HEK293T (cell line): ENCODE measurements around the gene ASPSCR1.

Source experiments
- ARNT ChIP-seq: fragments of 450-650 bp; IDR thresholded peaks from 2 replicates; pipeline ENCODE4 v1.6.1; 2017; ENCODE audit warnings: mild to moderate bottlenecking
- BHLHE40 ChIP-seq: fragments of 450-650 bp; IDR thresholded peaks from 2 replicates; pipeline ENCODE4 v1.6.1; 2016; ENCODE audit warnings: mild to moderate bottlenecking, moderate library complexity, borderline replicate concordance
- ELF4 ChIP-seq: fragments of 450-650 bp; IDR thresholded peaks from 2 replicates; pipeline ENCODE4 v1.6.1; 2017; ENCODE audit warnings: antibody characterized with exemption
- FOXA1 ChIP-seq: fragments of 450-650 bp; IDR thresholded peaks from 2 replicates; pipeline ENCODE4 v1.6.1; 2016; ENCODE audit warnings: mild to moderate bottlenecking
- FOXK2 ChIP-seq: fragments of 450-650 bp; IDR thresholded peaks from 2 replicates; pipeline ENCODE4 v1.6.1; 2016; ENCODE audit warnings: mild to moderate bottlenecking
- FOXM1 ChIP-seq: fragments of 450-650 bp; IDR thresholded peaks from 2 replicates; pipeline ENCODE4 v1.6.1; 2017; ENCODE audit warnings: mild to moderate bottlenecking, borderline replicate concordance
- HDGF ChIP-seq: fragments of 450-650 bp; IDR thresholded peaks from 2 replicates; pipeline ENCODE4 v1.6.1; 2017; ENCODE audit warnings: antibody characterized with exemption, borderline replicate concordance
- LEF1 ChIP-seq: fragments of 450-650 bp; IDR thresholded peaks from 2 replicates; pipeline ENCODE4 v1.6.1; 2017; ENCODE audit warnings: mild to moderate bottlenecking, borderline replicate concordance
- NFRKB ChIP-seq: fragments of 450-650 bp; IDR thresholded peaks from 2 replicates; pipeline ENCODE4 v1.6.1; 2016; ENCODE audit warnings: mild to moderate bottlenecking, moderate library complexity
- SP1 ChIP-seq: fragments of 450-650 bp; IDR thresholded peaks from 2 replicates; pipeline ENCODE4 v1.6.1; 2017
- SUZ12 ChIP-seq: fragments of 450-650 bp; IDR thresholded peaks from 2 replicates; pipeline ENCODE4 v1.6.1; 2016; ENCODE audit warnings: mild to moderate bottlenecking
- TARDBP ChIP-seq: fragments of 450-650 bp; IDR thresholded peaks from 2 replicates; pipeline ENCODE4 v1.6.1; 2016
- ZNF384 ChIP-seq: fragments of 450-650 bp; IDR thresholded peaks from 2 replicates; pipeline ENCODE4 v1.6.1; 2016
- TF ChIP-seq, protein P1 (sequence below): fragments of 450-650 bp; IDR thresholded peaks from 2 replicates; pipeline ENCODE4 v1.6.1; 2016

DNA sequence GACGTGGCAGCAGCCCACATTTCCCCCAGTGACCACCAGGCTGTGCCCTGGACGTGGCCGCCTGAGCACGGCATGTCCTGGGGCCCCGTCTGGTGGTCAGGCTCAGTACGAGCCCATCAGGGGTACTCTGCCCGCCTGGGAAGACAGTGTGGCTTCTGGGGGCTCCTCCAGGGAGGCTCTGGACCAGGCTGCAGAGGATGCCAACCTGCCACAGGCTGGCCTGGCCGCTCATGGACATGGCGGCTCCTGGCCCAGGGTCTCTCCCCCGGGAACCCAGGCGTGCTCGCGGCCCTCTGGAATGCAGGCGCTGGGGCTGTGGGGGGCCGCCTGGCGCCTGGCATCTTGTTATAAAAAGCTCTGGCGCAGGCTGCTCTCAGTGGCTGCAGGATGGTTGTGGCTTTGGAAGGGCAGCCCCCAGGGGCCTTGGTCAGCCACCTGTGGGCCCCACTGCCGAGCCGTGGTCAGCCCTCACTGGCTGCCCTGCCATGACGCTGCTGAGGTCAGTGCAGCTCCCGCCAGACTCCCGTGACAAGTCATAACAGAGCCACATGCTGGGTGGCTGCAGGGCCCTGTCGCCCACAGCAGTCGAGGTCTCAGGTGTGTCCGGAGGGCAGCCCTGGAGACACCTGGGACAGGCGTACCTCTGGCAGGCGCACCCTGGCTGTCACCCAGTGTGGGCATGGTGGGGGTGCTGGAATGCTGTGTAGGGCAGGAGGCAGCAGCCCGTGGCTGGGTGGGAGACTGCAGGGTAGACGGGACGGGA, 30.2 kb downstream of the ASPSCR1 start:
- TF ChIP-seq BHLHE40 (no peak), FOXM1 (no peak), NFRKB (no peak), ELF4 (no peak), SP1 (no peak), FOXK2 (no peak), SUZ12 (no peak), TARDBP (no peak), ARNT (no peak), HDGF (no peak), FOXA1 (no peak), LEF1 (no peak), ZNF384 (no peak)
- TF ChIP-seq, protein P1, sequence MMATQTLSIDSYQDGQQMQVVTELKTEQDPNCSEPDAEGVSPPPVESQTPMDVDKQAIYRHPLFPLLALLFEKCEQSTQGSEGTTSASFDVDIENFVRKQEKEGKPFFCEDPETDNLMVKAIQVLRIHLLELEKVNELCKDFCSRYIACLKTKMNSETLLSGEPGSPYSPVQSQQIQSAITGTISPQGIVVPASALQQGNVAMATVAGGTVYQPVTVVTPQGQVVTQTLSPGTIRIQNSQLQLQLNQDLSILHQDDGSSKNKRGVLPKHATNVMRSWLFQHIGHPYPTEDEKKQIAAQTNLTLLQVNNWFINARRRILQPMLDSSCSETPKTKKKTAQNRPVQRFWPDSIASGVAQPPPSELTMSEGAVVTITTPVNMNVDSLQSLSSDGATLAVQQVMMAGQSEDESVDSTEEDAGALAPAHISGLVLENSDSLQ = no peak
